Naive thymus-derived CD4-positive, alpha-beta T cell (primary cell): ENCODE results near the gene HPSE. TPM values are rescaled to one million over a fixed set of nuclear protein-coding genes. Genes with fewer than 3 reads are reported as not detected.

Source experiments
- ATAC-seq: fragments of 150-1000 bp; cut with Tn5 transposase; 2 replicates; pipeline ENCODE4 v1.10.0; 2021; ENCODE audit warnings: mild to moderate bottlenecking, moderate library complexity
- CTCF ChIA-PET: fragments of 350-600 bp; sonication (Branson Sonifier 250); formaldehyde crosslinking; loops from one replicate; lab custom pipeline; 2021; ENCODE audit warnings: antibody characterized with exemption; lab: Charles Lee
- POLR2A ChIA-PET: fragments of 350-600 bp; sonication (Branson Sonifier 250); formaldehyde crosslinking; loops from one replicate; lab custom pipeline; 2021; ENCODE audit warnings: antibody characterized with exemption, inconsistent platforms; lab: Charles Lee
- DNase-seq, 9 donors: peaks; one replicate each; pipeline versions ENCODE4 v3.0.0 to v3.0.0-alpha.2; 2020 to 2022; ENCODE audit warnings: mixed read lengths in 1 of 9
- H3K27ac ChIP-seq: one replicate; pipeline ENCODE4 v1.7.0; 2013; ENCODE audit warnings: mild to moderate bottlenecking, low read depth, low read length, moderate library complexity
- H3K27me3 ChIP-seq, 2 donors: one replicate each; pipeline ENCODE4 v1.7.0; 2013; ENCODE audit warnings: low read length in 2 of 2, mild to moderate bottlenecking in 2 of 2, moderate library complexity in 2 of 2; ENCODE audit not compliant: control insufficient read depth in 2 of 2, insufficient read depth in 2 of 2
- H3K36me3 ChIP-seq, 3 experiments: 1 replicate in 2 of 3; 2 replicates in 1 of 3; pipeline ENCODE4 v1.7.0; 2013; ENCODE audit warnings: low read length in 3 of 3, mild to moderate bottlenecking in 3 of 3, moderate library complexity in 1 of 3; ENCODE audit not compliant: insufficient read depth in 3 of 3, control insufficient read depth in 2 of 3
- H3K4me1 ChIP-seq, 2 donors: one replicate each; pipeline ENCODE4 v1.7.0; 2013; ENCODE audit warnings: low read length in 2 of 2, mild to moderate bottlenecking in 2 of 2, moderate library complexity in 1 of 2; ENCODE audit not compliant: control insufficient read depth in 2 of 2, insufficient read depth in 2 of 2
- H3K4me3 ChIP-seq: 2 replicates; pipeline ENCODE4 v1.7.0; 2013; ENCODE audit warnings: mild to moderate bottlenecking, low read length
- H3K9me3 ChIP-seq, 3 experiments: 1 replicate in 2 of 3; 2 replicates in 1 of 3; pipeline ENCODE4 v1.7.0; 2013; ENCODE audit warnings: low read length in 3 of 3; ENCODE audit not compliant: control insufficient read depth in 2 of 3
- H3K27ac Mint-ChIP-seq, 9 donors: one replicate each; pipeline ENCODE4 v1.8.0; 2020 to 2022; ENCODE audit warnings: mixed read lengths in 9 of 9, mild to moderate bottlenecking in 8 of 9, moderate library complexity in 5 of 9, inconsistent platforms in 2 of 9
- H3K27me3 Mint-ChIP-seq, 5 donors: one replicate each; pipeline ENCODE4 v1.8.0; 2021 to 2022; ENCODE audit warnings: mixed read lengths in 5 of 5, mild to moderate bottlenecking in 1 of 5
- H3K36me3 Mint-ChIP-seq, 5 donors: one replicate each; pipeline ENCODE4 v1.8.0; 2020 to 2022; ENCODE audit warnings: mixed read lengths in 5 of 5, mild to moderate bottlenecking in 3 of 5, inconsistent platforms in 1 of 5
- H3K4me1 Mint-ChIP-seq, 7 donors: one replicate each; pipeline ENCODE4 v1.8.0; 2020 to 2022; ENCODE audit warnings: mixed read lengths in 7 of 7, mild to moderate bottlenecking in 3 of 7, inconsistent platforms in 1 of 7
- H3K4me3 Mint-ChIP-seq, 10 donors: one replicate each; pipeline ENCODE4 v1.8.0; 2020 to 2022; ENCODE audit warnings: mild to moderate bottlenecking in 10 of 10, mixed read lengths in 10 of 10, moderate library complexity in 6 of 10, inconsistent platforms in 2 of 10
- H3K9me3 Mint-ChIP-seq, 11 donors: one replicate each; pipeline ENCODE4 v1.8.0; 2020 to 2022; ENCODE audit warnings: mixed read lengths in 11 of 11, mild to moderate bottlenecking in 4 of 11, inconsistent platforms in 1 of 11, moderate library complexity in 1 of 11
- intact Hi-C, 2 donors: fragments of 100-400 bp; cut with micrococcal nuclease; formaldehyde crosslinking; loops; one replicate each; pipeline ENCODE4 v1.15.1; 2023
- polyA plus RNA-seq, 2 donors: library from polyadenylated mRNA; unstranded; fragments of 300-500 nt; fragmentation: Illumina TruSeq; gene quantifications; one replicate each; pipeline ENCODE4 v1.2.3, GENCODE V29; 2021
- total RNA-seq, 6 experiments: library from RNA in 5 of 6; stranded (reverse) in 5 of 6; gene quantifications; 1 replicate in 5 of 6; 2 replicates in 1 of 6; pipeline ENCODE4 v1.2.3 and lab custom pipeline; 2021 to 2026

HPSE gene
- total and polyA plus RNA-seq, 7 experiments from 2014 or later = 3.8 to 16.2 (median 6.3) TPM

- no peak for ATAC-seq
- H3K27ac ChIP-seq = no peak overlapping the region
- H3K4me1 Mint-ChIP-seq = peaks cover 4 to 14% (median 7%) of the 10 kb centered on the region in 7 donors
- H3K4me3 ChIP-seq = no peak overlapping the region
- DNase-seq = no peak
- POLR2A ChIA-PET = no interaction called here
- H3K27me3 Mint-ChIP-seq = no peaks in the 10 kb centered on the region
- peaks cover 0 to 51% (median 31%) of the 10 kb centered on the region in 5 donors for H3K36me3 Mint-ChIP-seq
- CTCF ChIA-PET = no interaction called here
- intact Hi-C loops = no loop called here
- H3K36me3 ChIP-seq = peaks cover 0 to 21% (median 3%) of the 10 kb centered on the region in 3 experiments
- no peaks in the 10 kb centered on the region for H3K9me3 Mint-ChIP-seq
- H3K27me3 ChIP-seq = no peaks in the 10 kb centered on the region
- no peaks in the 10 kb centered on the region for H3K9me3 ChIP-seq
- H3K4me3 Mint-ChIP-seq = no peak overlapping the region
- H3K4me1 ChIP-seq = no peaks in the 10 kb centered on the region
- H3K27ac Mint-ChIP-seq = no peak overlapping the region
Measured at GRCh38 chr4:83317671-83318070, 17.0 kb downstream of the HPSE start.

GRCh38 chr4:83316459-83317165, 18.0 kb downstream of the HPSE start:
- no peaks in the 10 kb centered on the region for H3K27me3 Mint-ChIP-seq
- intact Hi-C loops = no loop called here
- H3K27ac ChIP-seq = no peak overlapping the region
- no peaks in the 10 kb centered on the region for H3K27me3 ChIP-seq
- ATAC-seq (peak; percentile 82), DNase-seq (no peak)
- H3K4me1 ChIP-seq = no peaks in the 10 kb centered on the region
- H3K4me3 Mint-ChIP-seq = no peak overlapping the region
- no peaks in the 10 kb centered on the region for H3K9me3 ChIP-seq
- CTCF ChIA-PET = no interaction called here
- peaks cover 0 to 53% (median 38%) of the 10 kb centered on the region in 5 donors for H3K36me3 Mint-ChIP-seq
- H3K4me3 ChIP-seq = no peak overlapping the region
- H3K36me3 ChIP-seq = peaks cover 0 to 21% (median 3%) of the 10 kb centered on the region in 3 experiments
- H3K9me3 Mint-ChIP-seq = no peaks in the 10 kb centered on the region
- POLR2A ChIA-PET = no interaction called here
- peaks cover 2 to 11% (median 7%) of the 10 kb centered on the region in 7 donors for H3K4me1 Mint-ChIP-seq
- no peak overlapping the region for H3K27ac Mint-ChIP-seq

- Mint-ChIP-seq H3K9me3 (peaks cover 0 to 2% (median 0%) of the 10 kb centered on the region in 11 donors), H3K27ac (no peak overlapping the region)
- no peak for DNase-seq
Measured at GRCh38 chr4:83315341-83315870, 19.2 kb downstream of the HPSE start.

GRCh38 chr4:83308672-83309071, 26.0 kb downstream of the HPSE start:
- Mint-ChIP-seq H3K27ac (no peak overlapping the region), H3K36me3 (peaks cover 14 to 56% (median 33%) of the 10 kb centered on the region in 5 donors), H3K4me3 (no peak overlapping the region), H3K9me3 (peaks cover 0 to 2% (median 0%) of the 10 kb centered on the region in 11 donors), H3K27me3 (no peaks in the 10 kb centered on the region), H3K4me1 (no peaks in the 10 kb centered on the region)
- no peak overlapping the region for H3K27ac ChIP-seq
- H3K4me3 ChIP-seq = no peak overlapping the region
- intact Hi-C loops = no loop called here
- ATAC-seq (no peak), DNase-seq (no peak)
- H3K9me3 ChIP-seq = no peaks in the 10 kb centered on the region
- H3K36me3 ChIP-seq = peaks cover 0 to 31% (median 6%) of the 10 kb centered on the region in 3 experiments
- no peaks in the 10 kb centered on the region for H3K27me3 ChIP-seq
- H3K4me1 ChIP-seq = no peaks in the 10 kb centered on the region
- CTCF ChIA-PET = no interaction called here
- POLR2A ChIA-PET = interaction anchor here (0.6 to 0.9 kb wide), 2 partner anchors 145 to 230 kb away, joined by 3 read pairs; no protein-coding TSS in a partner anchor

More at GRCh38 chr4:83315341-83315870, 19.2 kb downstream of the HPSE start:
- peaks cover 0 to 55% (median 37%) of the 10 kb centered on the region in 5 donors for H3K36me3 Mint-ChIP-seq
- ChIA-PET POLR2A (no interaction called here), CTCF (no interaction called here)
- no peaks in the 10 kb centered on the region for H3K27me3 Mint-ChIP-seq
- Histone ChIP-seq H3K9me3 (no peaks in the 10 kb centered on the region), H3K27ac (no peak overlapping the region), H3K36me3 (peaks cover 0 to 28% (median 3%) of the 10 kb centered on the region in 3 experiments), H3K4me3 (no peak overlapping the region), H3K27me3 (no peaks in the 10 kb centered on the region), H3K4me1 (no peaks in the 10 kb centered on the region)
- no peak for ATAC-seq
- peaks cover 0 to 3% (median under 1%) of the 10 kb centered on the region in 7 donors for H3K4me1 Mint-ChIP-seq
- no peak overlapping the region for H3K4me3 Mint-ChIP-seq
- intact Hi-C loops = no loop called here

- CTCF ChIA-PET = no interaction called here
- H3K4me3 ChIP-seq = no peak overlapping the region
Measured at GRCh38 chr4:83307920-83308319, 26.7 kb downstream of the HPSE start.

GRCh38 chr4:83305187-83305586, 29.5 kb downstream of the HPSE start:
- H3K27ac ChIP-seq = no peak overlapping the region
- DNase-seq (no peak), ATAC-seq (no peak)
- Mint-ChIP-seq H3K9me3 (no peaks in the 10 kb centered on the region), H3K4me1 (no peaks in the 10 kb centered on the region), H3K4me3 (no peak overlapping the region), H3K36me3 (peaks cover 14 to 47% (median 23%) of the 10 kb centered on the region in 5 donors), H3K27me3 (no peaks in the 10 kb centered on the region), H3K27ac (no peak overlapping the region)
- no peaks in the 10 kb centered on the region for H3K9me3 ChIP-seq
- H3K27me3 ChIP-seq = no peaks in the 10 kb centered on the region
- CTCF ChIA-PET = no interaction called here
- H3K4me1 ChIP-seq = no peaks in the 10 kb centered on the region
- H3K4me3 ChIP-seq = no peak overlapping the region
- peaks cover 0 to 29% (median 8%) of the 10 kb centered on the region in 3 experiments for H3K36me3 ChIP-seq
- intact Hi-C loops = no loop called here
- POLR2A ChIA-PET = no interaction called here

More at GRCh38 chr4:83307920-83308319, 26.7 kb downstream of the HPSE start:
- no peak for DNase-seq
- Histone ChIP-seq H3K4me1 (no peaks in the 10 kb centered on the region), H3K9me3 (no peaks in the 10 kb centered on the region), H3K27ac (no peak overlapping the region), H3K27me3 (no peaks in the 10 kb centered on the region), H3K36me3 (peaks cover 0 to 31% (median 3%) of the 10 kb centered on the region in 3 experiments)
- Mint-ChIP-seq H3K4me3 (no peak overlapping the region), H3K27ac (no peak overlapping the region), H3K27me3 (no peaks in the 10 kb centered on the region), H3K9me3 (peaks cover 0 to 2% (median 0%) of the 10 kb centered on the region in 11 donors), H3K4me1 (no peaks in the 10 kb centered on the region), H3K36me3 (peaks cover 14 to 54% (median 32%) of the 10 kb centered on the region in 5 donors)
- POLR2A ChIA-PET = interaction anchor here (0.6 kb wide), 2 partner anchors 88 to 231 kb away, joined by 3 read pairs; no protein-coding TSS in a partner anchor
- intact Hi-C loops = no loop called here
- ATAC-seq = no peak
